ENCODE measurements around the gene PDCD2L.
"Not testable (repeated sequence)": the region's sequence is repeated elsewhere in the genome, so short reads cannot be mapped to it uniquely, and the experiment has no call there.

Gene PDCD2L

GRCh38 chr19:34426096-34426661 lies 22.0 kb downstream of the PDCD2L start:
- no peak for DNase-seq

GRCh38 chr19:34428549-34429285 lies 24.5 kb downstream of the PDCD2L start:
- DNase-seq, result no peak

GRCh38 chr19:34429553-34429952 lies 25.4 kb downstream of the PDCD2L start:
- no peak for DNase-seq

DNA sequence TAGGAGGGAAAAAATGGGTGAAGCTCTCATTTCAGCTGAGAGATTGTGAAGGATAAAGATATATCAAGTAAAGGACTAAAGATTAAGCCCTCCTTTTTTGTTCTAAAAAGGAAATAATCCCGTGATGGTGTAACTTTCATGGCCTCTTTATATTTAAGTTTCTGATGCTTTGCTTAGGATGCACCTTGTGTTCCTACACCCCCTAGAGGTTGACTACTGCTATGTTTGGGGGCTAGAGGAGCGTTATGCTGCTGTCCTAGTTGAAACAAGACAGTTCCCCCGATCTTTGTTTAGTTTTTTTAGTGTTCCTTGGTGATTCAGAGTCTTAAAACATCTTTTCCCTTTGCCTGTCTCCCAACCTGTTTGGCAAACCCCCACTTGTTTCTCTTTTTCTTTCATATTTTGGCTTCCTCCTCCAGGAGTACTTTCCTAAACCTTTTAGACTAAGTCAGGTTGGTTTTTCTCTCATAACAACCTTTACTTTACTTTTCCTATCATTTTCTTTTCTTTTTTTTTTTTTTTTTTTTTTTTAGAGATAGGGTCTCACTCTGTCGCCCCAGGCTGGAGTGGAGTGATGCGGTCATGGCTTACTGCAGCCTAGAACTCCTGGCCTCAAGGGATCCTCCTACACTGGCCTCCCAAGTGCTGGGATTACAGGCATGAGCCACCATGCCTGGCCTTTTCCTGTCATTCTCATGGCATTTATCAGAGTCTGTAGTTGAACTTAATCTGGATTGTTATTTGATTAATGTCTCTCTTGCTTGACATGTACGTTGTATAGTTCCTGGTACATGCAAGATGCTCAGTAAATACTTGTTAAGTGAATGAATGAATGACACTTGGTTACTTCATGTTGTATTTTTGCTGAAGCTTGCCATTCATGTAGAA lies 26.8 kb downstream of the PDCD2L start:
- DNase-seq, result peak; percentile 6

DNA sequence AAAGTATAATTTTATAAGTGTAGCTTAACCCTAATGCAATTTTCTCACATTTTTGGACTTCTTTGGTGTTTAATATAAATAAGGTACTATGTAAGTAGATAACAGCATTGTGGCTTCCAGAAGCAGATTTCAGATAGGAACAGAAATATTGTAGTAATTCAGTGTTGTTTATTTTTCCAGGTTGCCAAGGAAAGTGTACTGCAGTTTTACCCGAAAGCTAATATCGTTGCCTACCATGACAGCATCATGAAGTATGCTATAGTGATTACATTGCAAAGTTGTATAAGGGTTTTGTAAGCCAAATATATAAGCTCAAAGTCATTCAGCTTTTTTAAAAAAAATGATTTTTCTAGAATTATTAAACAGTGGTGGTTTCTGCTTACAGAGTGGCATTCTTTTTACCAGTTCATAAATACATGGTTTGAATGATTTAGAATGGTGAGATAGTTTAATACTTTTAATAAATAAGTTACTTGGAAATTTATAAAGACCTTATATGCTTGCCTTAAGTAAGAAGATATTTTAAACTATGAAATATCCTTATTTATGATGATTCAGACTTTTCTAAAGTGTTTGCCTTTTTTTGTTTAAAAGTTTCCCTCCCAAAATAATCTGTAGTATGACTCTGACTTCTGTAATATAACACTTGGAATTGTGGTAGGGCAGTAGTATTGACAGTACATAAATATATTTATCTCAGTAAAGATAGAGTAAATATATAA lies 27.6 kb downstream of the PDCD2L start:
- no peak for DNase-seq

GRCh38 chr19:34432797-34433196 lies 28.6 kb downstream of the PDCD2L start:
- DNase-seq, result no peak

DNA sequence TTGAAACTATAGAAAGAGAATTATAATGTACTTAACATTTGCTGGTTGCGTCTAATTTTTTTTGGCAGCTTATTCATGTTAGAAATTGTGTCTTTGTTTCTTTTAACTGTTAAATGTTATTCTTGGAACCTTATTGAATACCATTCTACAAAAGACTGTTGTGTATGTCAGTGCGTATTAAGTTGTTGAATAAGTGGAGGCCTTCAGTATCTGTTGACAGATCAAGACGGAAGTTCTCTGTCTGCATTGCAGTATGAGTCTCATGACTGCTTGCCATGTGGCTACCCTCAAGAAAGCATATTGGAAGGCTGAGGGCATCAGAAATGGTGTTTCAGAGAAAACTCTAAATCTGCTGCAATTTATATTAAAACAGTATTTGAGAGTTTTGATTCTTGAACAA lies 32.5 kb downstream of the PDCD2L start:
- no peak for DNase-seq

GRCh38 chr19:34448191-34448590 lies 44.0 kb downstream of the PDCD2L start:
- DNase-seq, result no peak

GRCh38 chr19:34452723-34453122 lies 48.5 kb downstream of the PDCD2L start:
- DNase-seq, result no peak

- DNase-seq, result no peak
These were observed 49.9 kb downstream of the PDCD2L start for GRCh38 chr19:34454091-34454490.

- DNase-seq, result no peak
These were observed 50.5 kb downstream of the PDCD2L start for GRCh38 chr19:34454685-34455084.

- not testable (repeated sequence) for DNase-seq
These were observed 51.7 kb downstream of the PDCD2L start for GRCh38 chr19:34455783-34456480.

DNA sequence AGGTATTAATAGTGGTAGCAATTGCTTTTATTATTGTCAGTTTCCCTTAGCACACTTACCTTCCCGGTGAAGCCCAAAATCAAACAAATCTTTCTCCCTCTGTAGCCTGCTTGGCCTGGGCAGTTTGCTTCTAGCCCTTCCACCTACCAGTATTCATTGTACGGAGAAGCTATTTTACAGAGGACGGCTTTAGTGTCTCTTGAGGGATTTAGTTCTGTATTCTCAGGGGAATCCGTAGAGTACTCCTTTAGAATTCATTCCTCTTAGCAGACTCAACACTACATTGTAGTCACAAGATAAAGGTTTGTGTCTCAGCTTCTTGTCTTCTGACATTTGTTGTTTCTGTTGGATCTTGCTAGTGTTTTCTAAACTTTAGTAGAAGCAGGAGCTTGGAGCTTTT lies 53.2 kb downstream of the PDCD2L start:
- DNase-seq, result no peak

DNA sequence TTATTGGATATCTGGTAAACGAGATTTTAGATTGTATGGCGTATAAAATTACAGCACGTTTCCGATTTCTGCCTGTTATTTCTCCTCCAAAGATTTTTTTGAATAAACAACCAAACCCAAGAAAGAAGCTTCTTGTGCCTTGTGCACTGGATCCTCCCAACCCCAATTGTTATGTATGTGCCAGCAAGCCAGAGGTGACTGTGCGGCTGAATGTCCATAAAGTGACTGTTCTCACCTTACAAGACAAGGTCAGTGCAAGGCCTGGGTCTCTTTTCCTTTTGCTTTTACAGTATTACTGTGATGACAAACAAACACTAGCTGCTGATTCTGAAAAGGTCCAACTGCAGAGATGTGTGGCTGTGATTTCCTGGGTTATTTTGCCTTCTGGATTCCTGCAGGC lies 54.5 kb downstream of the PDCD2L start:
- no peak for DNase-seq

- no peak for DNase-seq
These were observed 55.4 kb downstream of the PDCD2L start for GRCh38 chr19:34459614-34460013.

DNA sequence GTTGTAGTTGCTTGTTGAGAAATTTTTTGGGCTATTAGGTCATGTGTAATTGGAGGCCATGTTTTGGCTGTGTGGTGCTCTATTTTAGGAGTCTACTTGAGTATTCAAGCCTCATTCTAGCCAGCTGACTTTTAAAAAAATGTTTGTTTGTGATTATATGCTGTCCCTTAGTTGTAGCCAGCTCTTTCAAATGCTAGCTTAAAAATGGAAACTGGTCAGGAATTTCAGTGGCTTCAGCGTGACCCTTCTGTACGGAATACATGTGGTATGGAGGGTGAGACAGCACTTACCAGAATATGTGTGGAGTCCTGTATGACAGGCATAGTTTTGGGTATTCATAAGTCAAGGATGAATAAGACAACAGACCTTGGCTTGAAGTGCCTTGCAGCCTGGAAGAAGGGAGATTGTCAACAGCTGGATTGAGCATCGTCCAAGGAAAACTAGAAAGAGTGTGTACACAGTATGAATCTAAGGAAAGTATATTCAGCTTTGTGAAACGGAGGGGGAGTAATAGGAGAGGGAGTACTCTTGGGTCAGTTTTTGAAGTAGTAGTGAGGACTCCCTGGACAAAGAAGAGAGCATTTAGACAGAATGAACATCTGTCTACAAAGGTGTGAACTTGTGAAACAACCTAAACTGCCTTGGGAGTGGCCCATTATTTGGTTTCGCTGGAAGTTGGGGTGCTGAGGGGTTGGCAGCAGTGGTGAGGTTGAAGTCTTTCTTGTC lies 57.3 kb downstream of the PDCD2L start:
- DNase-seq, result no peak

GRCh38 chr19:34464785-34465184 lies 60.6 kb downstream of the PDCD2L start:
- not testable (repeated sequence) for DNase-seq

- DNase-seq, result no peak
These were observed 64.2 kb downstream of the PDCD2L start for GRCh38 chr19:34468409-34468808.

GRCh38 chr19:34469026-34469425 lies 64.8 kb downstream of the PDCD2L start:
- not testable (repeated sequence) for DNase-seq

- DNase-seq, result no peak
These were observed 67.9 kb downstream of the PDCD2L start for GRCh38 chr19:34471906-34472700.
